ENCODE data around the gene DEFB121. TPM values are rescaled to one million over a fixed set of nuclear protein-coding genes. Genes with fewer than 3 reads are reported as not detected.
"Not testable (repeated sequence)": the region's sequence is repeated elsewhere in the genome, so short reads cannot be mapped to it uniquely, and the experiment has no call there.

DEFB121 gene
- total RNA-seq, 4 donors from 2014 or later, result not detected

- no peak overlapping the region for H3K4me3 ChIP-seq
- H3K9me3 ChIP-seq, result no peaks in the 10 kb centered on the region
- in situ Hi-C loops (cut with MboI; ENCODE audit: low sequenced_read_pairs in 4 of 4) (no loop called here), intact Hi-C loops (cut with DNase I; ENCODE audit: low total_unique reads) (no loop called here)
- H3K27me3 ChIP-seq, result no peaks in the 10 kb centered on the region
- H3K27ac ChIP-seq, result no peak overlapping the region
- ATAC-seq (no peak), DNase-seq (no peak)
- H3K36me3 ChIP-seq, result no peaks in the 10 kb centered on the region
- TF ChIP-seq CTCF (IDR thresholded peaks at IDR 0.05 in 4 of 5, conservative IDR thresholded peaks at IDR 0.05 in 1 of 5) (no peak), POLR2A (IDR thresholded peaks at IDR 0.05) (no peak)
- H3K4me1 ChIP-seq, result no peaks in the 10 kb centered on the region
Measured at GRCh38 chr20:31446084-31446819, 40.2 kb upstream of the DEFB121 start.

GRCh38 chr20:31440012-31440659 is 34.1 kb upstream of the DEFB121 start, which contains the start of gene DEFB123:
Gene DEFB123 (plus strand): TSS chr20:31440632. CDS start chr20:31440699, 67 bp downstream.
- Histone ChIP-seq H3K36me3 (no peaks in the 10 kb centered on the region), H3K9me3 (no peaks in the 10 kb centered on the region), H3K27ac (no peak within 1 kb of the TSS), H3K4me1 (no peaks in the 10 kb centered on the region), H3K27me3 (no peaks in the 10 kb centered on the region), H3K4me3 (no peak within 1 kb of the TSS)
- no peak for DNase-seq
- in situ Hi-C loops (cut with MboI; ENCODE audit: low sequenced_read_pairs in 4 of 4) (no loop called here), intact Hi-C loops (cut with DNase I; ENCODE audit: low total_unique reads) (no loop called here)
- no peak for ATAC-seq
- TF ChIP-seq POLR2A (IDR thresholded peaks at IDR 0.05), result no peak
- TF ChIP-seq CTCF (IDR thresholded peaks at IDR 0.05 in 4 of 5, conservative IDR thresholded peaks at IDR 0.05 in 1 of 5), result no peak

GRCh38 chr20:31430568-31431115 is 24.6 kb upstream of the DEFB121 start:
- H3K27me3 ChIP-seq, result peaks cover 0 to 3% (median 0%) of the 10 kb centered on the region in 3 donors
- DNase-seq (no peak), ATAC-seq (no peak)
- TF ChIP-seq POLR2A (IDR thresholded peaks at IDR 0.05) (no peak), CTCF (IDR thresholded peaks at IDR 0.05 in 4 of 5, conservative IDR thresholded peaks at IDR 0.05 in 1 of 5) (no peak)
- no peak overlapping the region for H3K4me3 ChIP-seq
- H3K4me1 ChIP-seq, result no peaks in the 10 kb centered on the region
- no peaks in the 10 kb centered on the region for H3K9me3 ChIP-seq
- no peak overlapping the region for H3K27ac ChIP-seq
- in situ Hi-C loops (cut with MboI; ENCODE audit: low sequenced_read_pairs in 4 of 4), result no loop called here
- intact Hi-C loops (cut with DNase I; ENCODE audit: low total_unique reads), result no loop called here
- no peaks in the 10 kb centered on the region for H3K36me3 ChIP-seq

GRCh38 chr20:31427576-31427975 is 21.6 kb upstream of the DEFB121 start:
- H3K27ac ChIP-seq; H3K36me3 ChIP-seq; H3K9me3 ChIP-seq; intact Hi-C loops (cut with DNase I; ENCODE audit: low total_unique reads); DNase-seq; in situ Hi-C loops (cut with MboI; ENCODE audit: low sequenced_read_pairs in 4 of 4); ATAC-seq; H3K4me1 ChIP-seq; H3K27me3 ChIP-seq; H3K4me3 ChIP-seq: not testable (repeated sequence)

GRCh38 chr20:31426891-31427551 is 21.0 kb upstream of the DEFB121 start:
- DNase-seq; in situ Hi-C loops (cut with MboI; ENCODE audit: low sequenced_read_pairs in 4 of 4); intact Hi-C loops (cut with DNase I; ENCODE audit: low total_unique reads); ATAC-seq; H3K9me3 ChIP-seq; H3K4me3 ChIP-seq; H3K4me1 ChIP-seq; H3K27me3 ChIP-seq; H3K36me3 ChIP-seq; H3K27ac ChIP-seq: not testable (repeated sequence)
